ENCODE measurements around the gene INHBC.
"Not testable (repeated sequence)": the region's sequence is repeated elsewhere in the genome, so short reads cannot be mapped to it uniquely, and the experiment has no call there.

The INHBC gene

GRCh38 chr12:57434517-57435223, at the start of gene INHBC:
INHBC (plus strand) TSS chr12:57434784; CDS start chr12:57434887, 103 bp downstream.
- DNase-seq, result no peak

GRCh38 chr12:57385586-57385985, 49.0 kb upstream of the INHBC start:
- DNase-seq, result no peak

GRCh38 chr12:57386187-57386720, 48.3 kb upstream of the INHBC start:
- DNase-seq, result no peak

- no peak for DNase-seq
Observed at GRCh38 chr12:57388425-57388824, 46.2 kb upstream of the INHBC start.

- DNase-seq, result no peak
Observed at GRCh38 chr12:57389033-57389432, 45.6 kb upstream of the INHBC start.

GRCh38 chr12:57390174-57390573, 44.4 kb upstream of the INHBC start:
- no peak for DNase-seq

- DNase-seq, result no peak
Observed at GRCh38 chr12:57395121-57395520, 39.5 kb upstream of the INHBC start.

- DNase-seq, result no peak
Observed at GRCh38 chr12:57397441-57397840, 37.1 kb upstream of the INHBC start.

- not testable (repeated sequence) for DNase-seq
Observed at GRCh38 chr12:57399718-57400463, 34.7 kb upstream of the INHBC start.

- DNase-seq, result no peak
Observed at GRCh38 chr12:57401165-57401564, 33.4 kb upstream of the INHBC start.

- not testable (repeated sequence) for DNase-seq
Observed at GRCh38 chr12:57402156-57402555, 32.4 kb upstream of the INHBC start.

GRCh38 chr12:57404966-57405640, 29.5 kb upstream of the INHBC start:
- DNase-seq, result no peak

- DNase-seq, result no peak
Observed at GRCh38 chr12:57410534-57410933, 24.1 kb upstream of the INHBC start.

GRCh38 chr12:57414160-57414559, 20.4 kb upstream of the INHBC start:
- DNase-seq, result not testable (repeated sequence)

- no peak for DNase-seq
Observed at GRCh38 chr12:57415088-57415487, 19.5 kb upstream of the INHBC start.

GRCh38 chr12:57416039-57416996, 18.3 kb upstream of the INHBC start:
- DNase-seq, result no peak

GRCh38 chr12:57418255-57418654, 16.3 kb upstream of the INHBC start:
- no peak for DNase-seq

- DNase-seq, result no peak
Observed at GRCh38 chr12:57419495-57419894, 15.1 kb upstream of the INHBC start.

- no peak for DNase-seq
Observed at GRCh38 chr12:57420482-57420881, 14.1 kb upstream of the INHBC start.

GRCh38 chr12:57426948-57427347, 7.6 kb upstream of the INHBC start:
- DNase-seq, result not testable (repeated sequence)

GRCh38 chr12:57428965-57429364, 5.6 kb upstream of the INHBC start:
- DNase-seq, result no peak

GRCh38 chr12:57429473-57430111, 5.0 kb upstream of the INHBC start:
- no peak for DNase-seq

Data from cerebellar nuclear complex (tissue), 1 donor.